NCI-H446 (cell line): Measurements from ENCODE around the gene ESRRB.

Experiments
- DNase-seq, 2 experiments: peaks; one replicate each; lab custom pipeline; 2025; lab: John Stamatoyannopoulos, UW

Gene ESRRB

DNA sequence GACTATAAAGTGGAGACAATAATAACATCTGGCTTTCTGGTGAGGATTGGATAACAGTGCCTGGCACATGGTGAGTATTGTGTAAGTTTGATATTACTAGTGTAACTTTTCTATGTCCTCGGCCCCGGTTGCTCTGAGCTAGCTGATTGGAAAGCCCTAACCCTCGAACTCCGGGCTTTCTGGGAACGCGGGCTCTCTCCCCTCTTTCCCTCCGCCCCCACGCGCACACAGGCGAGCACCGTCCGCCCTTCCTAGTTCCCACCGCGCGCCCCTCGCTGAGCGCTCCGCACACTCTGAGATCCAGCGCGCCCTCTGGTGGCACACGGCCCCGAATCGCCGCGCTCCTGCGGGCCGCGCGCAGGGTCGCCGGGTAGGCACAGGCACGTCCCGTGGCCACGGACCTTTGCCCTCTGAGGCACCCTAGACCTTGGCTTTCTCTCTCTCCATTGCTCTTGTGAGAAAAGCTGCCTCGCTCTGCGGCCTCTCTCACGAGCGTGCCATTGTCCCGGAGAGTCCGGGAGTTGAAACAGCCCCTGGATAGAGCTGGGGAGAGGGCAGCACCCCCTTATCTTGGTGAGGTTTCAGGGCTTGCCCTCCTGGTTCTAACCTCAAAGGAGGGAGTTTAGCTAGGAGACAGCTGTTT lies 23.2 kb upstream of the ESRRB start:
- peak; percentile 2 to 75 for DNase-seq

DNA sequence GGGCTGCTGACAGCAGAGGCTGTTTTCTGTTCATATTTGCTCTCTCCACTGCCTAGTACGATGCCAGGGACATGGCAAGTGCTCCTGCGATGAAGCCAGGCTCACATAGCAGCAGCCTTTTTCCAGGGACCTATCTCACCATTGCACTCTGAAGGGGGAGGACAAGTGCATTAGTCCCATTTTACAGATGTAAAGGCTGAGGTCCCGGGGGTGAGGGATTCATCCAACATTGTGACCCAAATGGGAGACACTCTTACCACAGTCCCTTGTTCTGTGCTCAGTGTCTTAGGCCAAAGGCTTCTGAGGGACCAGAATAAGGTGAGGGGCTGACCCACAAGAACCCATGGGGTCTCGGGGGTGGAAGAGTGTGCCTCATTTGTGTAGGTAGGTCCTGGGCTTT lies 21.6 kb upstream of the ESRRB start:
- DNase-seq: no peak

DNA sequence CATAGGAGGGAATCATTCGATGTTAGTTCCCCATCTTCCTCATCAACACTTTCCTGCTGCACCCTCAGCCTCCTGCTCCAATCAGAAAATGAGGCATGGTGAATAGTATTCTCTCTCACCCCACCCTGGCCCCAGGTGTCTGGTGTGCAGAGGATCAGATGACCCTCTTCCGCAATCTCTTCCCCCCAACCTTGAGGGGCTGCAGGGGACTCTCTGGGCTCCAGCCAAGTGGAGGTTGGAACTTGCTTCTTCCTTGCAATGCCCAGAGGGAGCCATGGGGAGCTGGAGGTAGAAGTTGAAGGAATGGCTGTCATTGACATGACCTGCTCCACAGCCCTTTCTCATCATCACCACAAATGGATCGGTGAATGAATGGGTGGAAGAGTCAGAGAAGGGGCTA lies 20.2 kb upstream of the ESRRB start:
- no peak for DNase-seq

DNA sequence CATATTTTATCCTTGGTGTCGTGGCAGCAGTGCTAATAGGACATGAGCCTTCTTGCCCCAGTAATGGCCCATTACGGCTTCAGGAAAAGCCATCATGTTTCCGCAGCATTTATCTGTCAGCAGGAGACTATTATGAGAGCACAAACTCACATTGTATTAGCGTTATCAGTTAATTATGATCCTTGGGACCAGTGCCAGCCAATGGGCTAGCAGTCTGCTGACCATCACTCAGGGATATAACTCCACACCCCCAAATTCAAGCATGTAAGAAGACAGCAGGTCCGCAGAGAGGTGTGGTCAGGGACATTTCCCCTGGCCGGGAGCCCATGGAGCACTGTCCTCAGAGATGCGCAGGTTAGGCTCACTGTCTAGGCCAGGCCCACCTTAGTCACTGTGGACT lies 4.9 kb upstream of the ESRRB start:
- no peak for DNase-seq

DNA sequence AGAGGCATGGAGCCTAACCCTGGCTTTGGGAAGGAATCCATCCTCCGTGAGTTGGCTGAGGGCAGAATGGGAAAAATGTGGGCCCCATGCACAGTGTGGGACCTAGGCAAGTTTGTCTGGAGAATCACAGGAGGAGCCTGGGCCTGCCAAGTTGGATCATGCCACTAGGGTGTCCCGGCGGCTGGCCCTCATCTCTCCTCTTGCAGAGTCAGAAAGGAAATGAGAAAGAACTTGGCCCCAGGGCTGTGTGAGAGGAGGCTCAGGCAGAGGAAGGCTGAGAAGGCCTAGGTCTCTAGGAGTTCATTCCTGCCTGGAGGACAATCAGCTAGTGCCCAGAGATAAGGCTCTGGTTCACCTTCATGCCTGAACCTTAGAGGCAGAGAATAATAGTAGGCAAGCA lies 2.5 kb upstream of the ESRRB start:
- no peak for DNase-seq

DNA sequence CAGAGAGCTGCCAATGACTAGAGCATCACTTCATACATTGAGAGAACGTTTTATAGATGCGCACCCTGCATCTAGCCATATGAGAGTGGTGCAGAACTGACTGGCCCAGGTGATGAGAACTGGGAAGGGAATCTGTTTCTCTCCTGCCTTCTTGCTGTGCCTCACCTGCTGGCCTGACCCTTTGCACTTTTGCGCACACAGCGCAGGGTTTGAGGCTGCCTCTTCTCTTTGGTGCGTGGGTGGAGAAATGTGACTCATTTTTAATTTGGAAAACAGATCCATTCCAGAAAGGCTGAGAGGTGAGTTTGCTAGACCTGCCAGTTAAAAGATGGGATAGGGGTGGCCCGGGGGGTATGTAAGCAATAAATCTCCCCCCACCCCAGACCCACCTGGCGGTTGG lies 453 bp upstream of the ESRRB start:
- no peak for DNase-seq

DNA sequence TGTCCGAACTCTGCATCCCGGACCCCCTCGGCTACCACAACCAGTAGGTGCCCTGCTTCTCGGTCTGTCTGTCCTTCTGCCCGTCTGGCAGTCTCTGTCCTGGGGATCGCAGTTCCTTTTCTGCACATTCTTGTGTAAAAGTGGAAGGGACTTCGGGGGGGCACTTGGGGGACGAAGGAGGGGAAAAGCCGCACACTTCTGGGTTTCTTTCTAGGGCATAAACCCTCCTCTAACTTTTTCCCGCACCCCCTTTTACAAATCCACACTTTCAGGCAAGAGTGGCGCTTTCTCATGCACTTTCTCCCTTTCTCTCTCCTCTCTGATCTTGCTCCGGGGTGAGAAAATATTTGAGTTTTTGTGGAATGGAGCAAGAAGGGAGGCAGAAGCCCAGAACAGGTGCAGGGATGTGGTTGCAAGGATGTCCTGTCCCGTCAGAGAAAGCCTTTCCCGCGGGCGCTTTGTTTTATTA lies 506 bp downstream of the ESRRB start:
- no peak for DNase-seq

DNA sequence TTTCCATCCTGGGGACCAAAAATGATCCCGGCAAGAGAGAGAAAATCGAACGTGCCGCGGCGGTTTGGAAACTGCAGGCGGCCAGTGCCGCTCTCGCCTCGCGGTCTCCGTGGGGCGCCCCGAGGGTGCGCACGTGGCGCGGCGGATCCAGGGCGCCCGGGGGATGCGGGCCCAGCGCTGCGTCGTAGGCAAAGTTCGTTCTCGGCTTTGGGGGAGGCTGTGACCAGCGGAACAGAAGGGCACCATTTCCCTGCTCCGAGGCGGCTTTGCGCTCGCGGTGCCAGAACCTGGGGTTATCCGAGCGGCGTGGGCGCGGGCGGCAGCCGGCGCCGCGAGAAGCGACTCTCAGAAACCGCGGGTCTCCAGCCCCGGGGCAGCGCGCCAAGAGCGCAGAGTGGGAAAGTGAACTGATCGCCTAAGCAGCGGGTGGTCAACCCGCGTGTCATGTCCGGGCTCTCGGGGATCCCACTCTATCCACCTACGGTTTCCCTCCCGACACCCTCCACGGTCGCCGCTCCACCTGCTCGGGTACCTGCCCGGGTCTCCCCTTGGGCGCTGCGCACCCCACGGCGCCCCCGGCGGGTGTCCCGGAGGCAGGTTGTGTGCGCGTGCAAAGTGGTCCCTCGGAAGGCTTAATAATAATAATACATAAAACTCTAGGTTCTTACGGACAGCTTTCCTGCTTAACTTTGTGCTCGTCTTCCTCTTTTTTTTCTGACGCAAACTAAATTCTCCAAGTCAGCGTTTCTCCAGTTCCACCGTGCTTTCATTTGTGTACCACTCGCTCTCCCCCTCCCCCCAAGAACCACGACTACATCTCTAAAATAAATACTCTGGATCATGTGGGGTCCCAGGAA lies 1.2 kb downstream of the ESRRB start:
- DNase-seq: peak in 1 of 2 experiments; percentile 17

DNA sequence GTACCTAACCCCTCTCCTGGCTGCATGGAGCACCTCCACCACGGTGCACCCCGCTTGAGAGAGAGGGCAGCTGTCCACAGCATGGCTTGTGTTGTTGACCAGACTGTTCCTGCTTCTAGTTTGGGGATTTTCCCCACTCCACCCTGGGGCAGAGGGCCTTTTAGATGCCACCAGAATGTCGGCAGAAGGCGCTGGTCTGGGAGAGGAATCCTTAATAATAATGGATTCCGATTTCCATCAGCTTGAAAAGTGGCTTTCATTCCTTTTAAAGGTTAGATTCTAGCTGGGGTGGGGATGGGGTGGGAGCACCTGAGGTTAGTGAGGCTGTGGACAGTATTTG lies 1.8 kb downstream of the ESRRB start:
- DNase-seq: no peak

DNA sequence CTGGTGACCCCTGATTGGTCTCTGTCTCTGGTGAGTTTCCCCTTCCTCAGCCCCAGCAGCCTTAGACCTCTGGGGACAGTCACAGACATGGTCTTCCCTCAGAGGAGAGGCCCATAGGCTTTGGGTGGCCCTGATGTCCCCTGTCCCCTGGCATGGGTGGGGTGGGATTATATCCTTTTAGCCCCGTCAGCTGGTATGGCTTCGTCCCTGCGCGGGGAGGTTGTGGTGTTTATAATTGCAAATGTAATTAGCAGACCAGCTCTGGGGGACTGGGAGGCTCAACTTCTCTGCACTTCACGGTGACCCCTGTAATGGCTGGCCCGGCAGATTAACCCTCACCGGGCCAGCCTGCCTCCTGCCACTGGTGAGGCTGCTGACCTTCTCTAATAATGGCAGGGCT lies 5.1 kb downstream of the ESRRB start:
- no peak for DNase-seq

DNA sequence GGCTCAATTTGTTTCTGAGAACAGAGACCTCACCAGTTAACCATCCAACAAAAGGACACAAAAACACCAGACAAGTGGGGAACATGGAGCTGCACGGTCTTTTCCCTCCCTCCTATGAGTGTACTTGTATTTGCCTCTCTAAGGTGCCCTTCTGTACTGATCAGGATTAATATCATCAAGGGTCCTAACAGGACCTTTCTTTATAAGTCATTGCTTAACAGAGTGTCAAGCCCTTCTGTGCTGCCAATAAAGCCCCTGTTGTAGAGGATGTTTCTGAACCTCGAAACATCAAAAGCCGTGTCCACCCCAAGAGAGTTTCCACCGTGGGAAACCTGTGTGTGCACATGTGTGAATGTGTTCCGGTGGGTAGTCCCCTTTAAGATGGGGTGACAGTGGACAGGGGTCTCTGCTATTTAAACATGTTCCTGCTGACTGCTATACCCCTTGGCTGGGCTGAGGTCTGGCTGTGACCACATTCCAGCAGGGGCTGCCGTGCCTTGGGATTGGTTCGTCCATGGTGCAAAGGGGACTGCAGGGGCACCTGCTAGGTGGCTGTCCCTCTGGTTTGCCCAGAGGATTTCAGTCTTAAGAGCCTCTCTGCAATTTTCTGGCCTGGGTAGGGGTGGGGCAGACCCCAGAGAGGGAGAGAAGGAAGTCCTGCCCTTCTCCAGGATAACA lies 6.0 kb downstream of the ESRRB start:
- no peak for DNase-seq

DNA sequence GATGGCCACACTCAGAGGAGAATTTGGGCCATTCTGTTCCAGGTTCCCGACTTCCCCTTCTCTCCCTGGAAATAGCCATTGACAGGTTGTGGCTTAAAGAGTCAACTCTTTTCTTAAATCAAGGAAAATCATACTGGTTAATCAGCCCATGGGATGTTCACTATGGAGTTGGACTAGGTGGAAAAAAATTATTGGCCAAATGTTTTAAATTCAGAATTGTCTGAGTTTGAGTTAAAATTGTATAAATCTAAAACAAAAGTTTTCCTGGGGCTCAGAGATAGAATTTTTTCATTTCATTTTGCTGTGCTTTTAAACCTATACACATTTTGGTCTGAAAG lies 6.5 kb downstream of the ESRRB start:
- no peak for DNase-seq

DNA sequence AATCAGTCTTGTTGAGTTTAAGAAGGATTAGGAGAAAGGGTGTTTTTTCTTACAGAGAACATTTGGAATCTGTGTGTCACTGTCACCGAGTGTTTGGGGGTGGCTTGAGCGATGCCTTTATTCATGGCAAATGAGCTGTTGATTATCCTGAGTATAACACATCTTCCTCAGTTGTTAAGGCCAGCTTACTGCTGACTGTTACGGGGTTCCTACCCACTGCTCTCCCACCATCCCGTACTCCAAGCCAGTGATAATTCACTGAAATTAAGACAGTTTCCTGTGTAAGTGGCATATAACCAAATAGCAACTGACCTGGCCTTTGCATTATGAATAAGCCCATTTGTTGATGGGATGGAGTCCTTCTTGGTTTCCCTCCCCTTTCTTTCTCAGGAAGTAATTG lies 9.5 kb downstream of the ESRRB start:
- DNase-seq: no peak

DNA sequence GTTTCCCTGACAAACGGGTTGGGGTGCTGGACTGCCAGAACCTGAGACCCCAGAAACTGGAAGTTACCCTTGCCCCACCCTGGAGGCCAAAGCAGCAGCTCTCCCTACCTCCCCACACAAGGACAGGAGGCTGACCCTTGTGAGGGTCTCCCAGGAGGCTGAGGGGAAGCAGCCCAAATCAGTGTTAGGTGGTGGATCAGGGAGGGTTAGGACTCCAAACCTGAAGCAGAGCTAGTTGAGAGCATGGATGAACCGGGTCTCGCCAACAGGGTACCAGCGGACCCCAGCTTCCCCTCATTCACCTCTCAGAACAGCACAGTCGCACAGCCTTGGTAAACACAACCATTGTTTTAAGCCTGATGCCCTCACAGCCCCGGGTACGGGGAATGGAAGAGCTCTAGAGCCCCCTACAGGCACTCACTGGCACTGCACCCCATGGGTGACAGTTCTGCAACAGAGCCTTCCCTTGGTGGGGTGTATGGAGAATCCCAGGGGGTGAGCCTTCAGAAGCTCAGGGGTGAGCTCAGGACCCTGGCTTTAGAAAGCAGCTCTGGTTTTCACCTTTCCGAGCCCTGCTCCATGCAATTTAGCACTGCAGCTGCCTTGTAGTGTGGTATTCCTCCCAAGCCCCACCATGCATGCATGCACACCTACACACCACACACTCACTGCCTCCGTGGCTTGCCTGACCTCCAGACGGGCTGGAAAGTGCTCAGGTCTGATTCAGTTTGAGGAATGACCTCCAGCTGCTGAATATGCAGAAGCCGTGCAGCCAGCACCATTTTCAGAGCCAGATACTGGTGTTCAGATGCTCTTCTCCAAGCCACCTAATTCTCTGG lies 11.2 kb downstream of the ESRRB start:
- DNase-seq: peak; percentile 30 to 80

DNA sequence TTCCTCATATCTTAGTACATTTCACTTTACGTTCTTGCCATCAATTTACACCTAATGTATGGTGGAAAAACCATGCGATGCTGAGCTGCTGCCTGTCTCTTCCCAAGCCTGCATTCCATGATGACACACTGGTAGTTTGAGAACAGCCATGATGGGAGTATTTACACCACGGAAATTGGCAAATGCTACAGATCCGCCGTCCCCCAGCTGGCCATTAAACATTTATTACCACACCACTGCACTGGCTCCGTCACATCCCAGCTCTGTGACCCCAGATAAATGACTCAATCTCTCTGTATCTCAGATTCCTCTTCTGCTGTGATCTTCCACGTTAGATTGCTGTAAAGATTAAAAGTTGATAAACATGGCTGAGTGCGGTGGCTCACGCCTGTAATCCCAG lies 13.9 kb downstream of the ESRRB start:
- DNase-seq: no peak

DNA sequence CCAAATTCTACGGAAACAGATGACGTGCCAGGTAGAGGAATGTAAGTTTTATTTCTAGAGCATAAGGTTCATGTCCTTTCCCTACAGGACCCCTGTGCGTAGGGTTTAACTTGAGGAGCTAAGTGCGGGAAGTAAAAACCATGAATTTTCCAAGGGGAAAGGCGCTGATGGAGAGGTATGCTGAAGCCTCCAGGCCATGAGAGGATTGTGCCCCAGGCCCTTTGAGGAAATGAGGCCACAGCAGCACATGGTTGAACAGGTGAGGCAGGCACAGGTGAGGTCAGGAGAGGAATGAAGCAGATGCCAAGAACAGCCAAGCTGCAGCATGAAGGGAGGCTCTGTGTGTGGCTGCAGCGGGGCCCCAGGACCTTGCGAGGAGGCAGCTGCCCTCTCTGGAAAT lies 14.7 kb downstream of the ESRRB start:
- DNase-seq: no peak

DNA sequence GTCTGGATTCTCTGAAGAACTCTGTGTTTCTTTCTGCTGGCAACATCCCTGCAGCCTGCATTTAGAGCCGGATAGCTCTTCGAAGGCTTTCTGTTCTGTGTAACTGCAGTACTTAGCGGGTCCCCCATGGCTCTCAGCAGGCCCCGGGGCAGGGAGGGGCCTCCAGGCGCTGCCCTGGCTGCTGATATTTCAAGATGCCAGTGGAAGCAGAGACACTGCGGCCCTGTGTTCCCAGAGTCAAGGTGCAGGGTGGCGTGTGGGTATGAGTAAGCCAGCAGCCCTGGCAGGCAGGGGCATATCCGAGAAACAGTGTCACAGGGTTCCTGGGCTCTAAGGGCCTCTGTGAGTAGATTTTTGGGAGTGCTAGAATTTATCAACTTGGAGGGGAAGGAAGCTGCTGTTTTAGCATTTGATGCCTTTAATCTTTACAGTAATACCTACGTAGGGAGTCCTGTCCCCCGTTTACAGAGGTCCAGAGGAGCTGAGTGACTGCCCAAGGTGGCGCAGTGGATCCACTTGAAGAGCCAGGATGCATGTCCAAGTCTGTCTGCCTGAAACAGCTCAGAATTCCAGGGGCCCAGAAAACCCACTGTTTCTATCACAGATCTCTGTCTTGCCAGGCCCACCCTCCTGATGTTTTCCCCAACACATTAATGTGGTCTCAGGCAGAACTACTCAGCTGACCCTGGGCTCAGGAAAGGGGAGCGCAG lies 16.2 kb downstream of the ESRRB start:
- no peak for DNase-seq

DNA sequence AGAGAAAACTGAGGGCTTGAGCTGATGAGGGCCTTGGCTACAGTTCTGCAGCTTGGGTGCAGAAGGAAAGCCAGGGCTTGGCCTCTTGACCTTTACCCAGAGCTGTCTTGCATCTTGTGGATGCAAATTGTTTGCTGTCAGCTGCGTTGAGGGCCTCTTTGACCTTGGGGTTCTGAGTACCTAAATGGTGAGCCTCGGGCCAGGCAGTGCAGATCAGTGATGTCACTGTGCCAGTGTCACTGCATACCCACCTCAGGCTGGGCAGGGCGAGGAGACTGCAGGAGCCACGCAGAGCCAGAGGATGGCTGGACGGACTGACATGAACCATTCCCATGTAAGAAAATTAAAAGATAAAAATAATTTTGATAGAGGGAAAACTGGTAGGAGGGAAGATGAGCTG lies 18.6 kb downstream of the ESRRB start:
- no peak for DNase-seq

DNA sequence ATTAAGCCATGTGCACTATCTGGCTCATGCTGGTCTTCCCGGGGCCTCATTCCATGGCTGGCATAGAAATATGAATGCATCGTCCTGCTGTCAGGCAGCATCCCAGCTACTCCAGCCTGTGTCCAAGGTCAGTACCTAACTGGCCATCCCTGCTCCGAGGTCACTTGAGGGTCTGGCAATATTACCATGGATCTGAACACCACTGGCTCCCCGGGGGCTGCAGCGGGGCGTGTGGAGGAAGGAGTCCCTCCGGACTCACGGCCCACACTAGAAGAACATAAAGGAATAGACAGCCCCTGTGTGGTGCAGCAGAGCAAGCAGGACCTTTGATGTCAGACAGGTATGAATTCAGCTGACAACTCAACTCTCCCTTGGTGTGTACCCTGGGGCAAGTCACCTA lies 19.2 kb downstream of the ESRRB start:
- no peak for DNase-seq

DNA sequence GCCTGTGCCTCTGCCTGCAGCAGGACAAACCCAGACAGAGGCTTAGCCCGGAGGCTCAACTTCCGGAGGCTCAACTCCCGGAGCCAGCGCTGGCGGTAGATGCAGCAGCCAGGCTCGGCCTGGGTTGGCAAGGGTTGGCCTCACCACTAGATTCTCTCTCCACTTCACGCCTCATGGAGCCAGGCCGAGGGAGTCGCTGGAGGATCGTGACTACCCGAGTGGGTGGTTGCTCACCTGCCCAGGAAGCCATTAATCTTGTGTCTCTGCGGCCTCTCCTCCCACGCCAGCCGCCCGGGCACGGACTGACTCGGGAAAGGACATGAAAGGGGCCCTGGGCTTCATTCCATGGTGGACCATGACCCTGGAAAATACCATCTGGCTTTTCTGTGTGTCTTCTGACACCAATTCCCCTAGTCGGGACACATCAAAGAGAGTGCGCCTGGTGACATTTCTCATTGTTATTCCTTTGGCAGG lies 20.8 kb downstream of the ESRRB start:
- DNase-seq: no peak

DNA sequence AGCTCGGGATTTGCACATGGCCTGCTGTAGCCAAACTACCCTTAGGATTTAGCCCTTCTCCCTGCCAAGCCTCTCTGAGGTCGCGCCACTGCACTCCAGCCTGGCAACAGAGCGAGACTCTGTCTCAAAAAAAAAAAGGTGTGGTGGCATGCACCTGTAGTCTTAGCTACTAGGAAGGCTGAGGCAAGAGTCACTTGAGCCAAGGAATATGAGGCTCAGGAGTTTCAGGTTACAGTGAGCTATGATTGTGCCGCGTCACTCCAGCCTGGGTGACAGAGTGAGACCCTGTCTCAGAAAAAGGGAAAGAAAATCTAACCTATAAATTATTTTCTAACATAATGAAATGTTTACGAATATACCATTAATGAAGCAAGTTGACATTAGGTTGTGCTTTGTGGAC lies 29.7 kb downstream of the ESRRB start:
- no peak for DNase-seq
